Measurements from ENCODE around the gene YTHDF1. TPM values are rescaled to one million over a fixed set of nuclear protein-coding genes. Genes with fewer than 3 reads are reported as not detected.
A peak's percentile ranks its signal among the peaks of the same experiment; 100 is the strongest.

YTHDF1 gene
- total RNA-seq, 1 donor from 2014 or later = 32.6 TPM

DNA sequence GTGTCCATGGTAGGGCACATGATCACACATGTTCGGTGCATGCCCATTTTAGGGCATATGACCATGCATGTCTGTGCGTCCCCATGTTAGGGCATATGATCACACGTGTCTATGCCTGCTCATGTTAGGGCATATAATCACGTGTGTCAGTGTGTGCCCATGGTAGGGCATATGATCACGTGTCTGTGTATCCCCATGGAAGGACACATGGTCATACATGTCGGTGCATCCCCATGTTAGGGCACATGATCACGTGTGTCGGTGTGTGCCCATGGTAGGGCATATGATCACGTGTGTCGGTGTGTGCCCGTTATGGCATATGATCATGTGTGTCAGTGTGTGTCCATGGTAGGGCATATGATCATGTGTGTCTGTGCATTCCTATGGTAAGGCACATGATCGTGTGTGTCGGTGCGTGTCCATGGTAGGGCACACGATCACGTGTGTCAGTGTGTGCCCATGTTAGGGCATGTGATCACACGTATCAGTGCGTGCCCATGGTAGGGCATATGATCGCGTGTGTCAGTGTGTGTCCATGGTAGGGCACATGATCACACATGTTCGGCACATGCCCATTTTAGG, 30.6 kb downstream of the YTHDF1 start:
- intact Hi-C loops (cut with micrococcal nuclease) = no loop called here
- H3K36me3 Mint-ChIP-seq (ENCODE audit: low read depth) = no peaks in the 10 kb centered on the region
- peaks cover 19% of the 10 kb centered on the region for H3K27me3 Mint-ChIP-seq
- TF ChIP-seq, protein P1, sequence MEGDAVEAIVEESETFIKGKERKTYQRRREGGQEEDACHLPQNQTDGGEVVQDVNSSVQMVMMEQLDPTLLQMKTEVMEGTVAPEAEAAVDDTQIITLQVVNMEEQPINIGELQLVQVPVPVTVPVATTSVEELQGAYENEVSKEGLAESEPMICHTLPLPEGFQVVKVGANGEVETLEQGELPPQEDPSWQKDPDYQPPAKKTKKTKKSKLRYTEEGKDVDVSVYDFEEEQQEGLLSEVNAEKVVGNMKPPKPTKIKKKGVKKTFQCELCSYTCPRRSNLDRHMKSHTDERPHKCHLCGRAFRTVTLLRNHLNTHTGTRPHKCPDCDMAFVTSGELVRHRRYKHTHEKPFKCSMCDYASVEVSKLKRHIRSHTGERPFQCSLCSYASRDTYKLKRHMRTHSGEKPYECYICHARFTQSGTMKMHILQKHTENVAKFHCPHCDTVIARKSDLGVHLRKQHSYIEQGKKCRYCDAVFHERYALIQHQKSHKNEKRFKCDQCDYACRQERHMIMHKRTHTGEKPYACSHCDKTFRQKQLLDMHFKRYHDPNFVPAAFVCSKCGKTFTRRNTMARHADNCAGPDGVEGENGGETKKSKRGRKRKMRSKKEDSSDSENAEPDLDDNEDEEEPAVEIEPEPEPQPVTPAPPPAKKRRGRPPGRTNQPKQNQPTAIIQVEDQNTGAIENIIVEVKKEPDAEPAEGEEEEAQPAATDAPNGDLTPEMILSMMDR (IDR thresholded peaks at IDR 0.05) = no peak
- no peak overlapping the region for H3K27ac Mint-ChIP-seq
- no peaks in the 10 kb centered on the region for H3K9me3 Mint-ChIP-seq
- ATAC-seq (ENCODE audit: low read depth) (no peak), DNase-seq (no peak)
- peaks cover 2% of the 10 kb centered on the region for H3K4me1 Mint-ChIP-seq
- CTCF ChIA-PET = no interaction called here
- H3K4me3 Mint-ChIP-seq = no peak overlapping the region
- POLR2A ChIA-PET = no interaction called here

DNA sequence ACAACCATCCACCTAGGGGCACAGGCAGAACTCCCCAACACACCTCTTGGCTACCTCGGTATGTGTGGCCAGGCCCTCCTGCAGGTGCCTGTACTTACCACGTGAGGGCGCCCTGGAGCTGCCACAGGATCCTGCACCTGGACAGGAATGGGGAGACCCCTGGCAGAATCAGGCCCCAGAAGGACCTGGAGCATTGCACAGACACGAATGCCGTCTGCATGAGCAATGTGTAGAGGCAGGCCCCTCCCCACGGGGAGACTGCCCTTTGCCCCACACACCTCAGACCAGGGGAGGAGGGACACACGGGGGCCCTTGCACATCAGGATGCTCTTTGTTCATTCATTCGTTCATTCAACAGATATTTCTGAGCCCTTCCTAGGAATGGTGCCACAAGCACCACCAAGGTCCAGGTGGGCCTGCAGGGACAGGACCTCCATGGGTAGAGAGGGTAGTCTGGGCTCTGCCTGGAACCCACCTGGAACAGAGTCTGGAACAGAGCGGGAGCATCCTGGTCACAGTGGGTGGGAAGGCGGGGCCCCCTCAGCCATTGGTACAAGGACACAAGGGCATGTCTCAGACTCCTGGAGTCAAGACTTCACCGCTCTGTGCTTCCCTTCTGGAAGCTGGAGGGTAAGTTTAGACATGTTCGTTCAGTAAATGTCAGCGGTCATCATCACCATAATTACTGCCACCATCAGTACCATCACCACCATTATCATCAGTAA, 32.3 kb downstream of the YTHDF1 start:
- TF ChIP-seq, protein P1 (IDR thresholded peaks at IDR 0.05) = no peak
- ChIA-PET CTCF (interaction anchor here (1.6 kb wide), 1 partner anchor 40 kb away, joined by 6 read pairs; no protein-coding TSS in a partner anchor), POLR2A (no interaction called here)
- peaks cover 7% of the 10 kb centered on the region for H3K4me1 Mint-ChIP-seq
- DNase-seq (no peak), ATAC-seq (ENCODE audit: low read depth) (peak; percentile 43)
- H3K4me3 Mint-ChIP-seq = no peak overlapping the region
- intact Hi-C loops (cut with micrococcal nuclease) = loop anchor here (5.0 kb wide), 1 partner anchor 69 kb away; the partner anchor contains the start of gene NKAIN4
- H3K9me3 Mint-ChIP-seq = no peaks in the 10 kb centered on the region
- no peak overlapping the region for H3K27ac Mint-ChIP-seq
- peaks cover 21% of the 10 kb centered on the region for H3K27me3 Mint-ChIP-seq
- H3K36me3 Mint-ChIP-seq (ENCODE audit: low read depth) = no peaks in the 10 kb centered on the region

DNA sequence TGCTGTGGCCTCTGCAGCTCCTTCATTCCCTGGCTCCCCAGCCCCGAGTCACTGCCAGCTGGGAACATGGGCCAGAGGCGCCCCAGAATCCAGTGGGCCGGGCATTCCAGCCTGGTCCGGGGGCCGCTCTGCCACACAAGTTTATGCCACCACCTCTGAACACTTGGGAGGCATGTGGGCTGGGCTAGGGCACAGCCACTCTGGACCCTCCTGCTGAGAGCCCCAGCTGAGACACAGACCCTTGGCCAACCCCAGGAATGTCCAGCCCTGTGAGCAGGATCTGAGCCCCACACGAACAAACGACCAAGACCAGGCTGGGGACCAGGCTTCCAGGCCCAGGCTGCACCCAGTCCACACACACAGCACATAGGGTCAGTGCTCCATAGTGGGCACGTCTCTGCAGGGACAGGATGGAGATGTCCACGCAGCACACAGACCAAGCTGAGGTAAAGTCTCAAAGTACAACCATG, 33.0 kb downstream of the YTHDF1 start:
- Mint-ChIP-seq H3K27me3 (peaks cover 21% of the 10 kb centered on the region), H3K27ac (no peak overlapping the region), H3K4me1 (peaks cover 7% of the 10 kb centered on the region), H3K4me3 (no peak overlapping the region), H3K36me3 (ENCODE audit: low read depth) (no peaks in the 10 kb centered on the region), H3K9me3 (no peaks in the 10 kb centered on the region)
- intact Hi-C loops (cut with micrococcal nuclease) = loop anchor here (5.0 kb wide), 1 partner anchor 69 kb away; the partner anchor contains the start of gene NKAIN4
- ATAC-seq (ENCODE audit: low read depth) = no peak
- TF ChIP-seq, protein P1 (IDR thresholded peaks at IDR 0.05) = no peak
- DNase-seq = no peak
- CTCF ChIA-PET = interaction anchor here (1.6 kb wide), 1 partner anchor 40 kb away, joined by 6 read pairs; no protein-coding TSS in a partner anchor
- POLR2A ChIA-PET = no interaction called here

DNA sequence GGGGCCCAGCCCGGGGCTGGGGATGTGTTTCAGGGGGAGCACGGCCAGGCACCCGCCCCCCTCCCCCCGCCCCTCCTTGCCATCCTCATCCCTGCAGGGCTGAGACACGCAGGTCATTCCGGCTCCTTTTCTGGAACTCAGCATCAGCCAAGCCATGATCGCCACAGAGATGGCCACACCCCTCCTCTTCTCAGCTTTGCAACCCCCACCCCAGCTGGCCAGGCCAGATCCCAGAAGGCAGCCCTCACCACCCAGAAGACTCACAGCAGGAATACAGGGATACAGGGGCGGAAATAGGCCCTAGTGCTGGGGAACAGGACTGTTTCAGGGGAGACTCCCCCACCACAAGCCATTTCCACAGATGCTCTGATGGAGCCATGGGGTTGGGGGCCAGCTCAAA, 33.5 kb downstream of the YTHDF1 start:
- ATAC-seq (ENCODE audit: low read depth) (no peak), DNase-seq (no peak)
- TF ChIP-seq, protein P1 (IDR thresholded peaks at IDR 0.05) = no peak
- H3K4me3 Mint-ChIP-seq = no peak overlapping the region
- H3K36me3 Mint-ChIP-seq (ENCODE audit: low read depth) = no peaks in the 10 kb centered on the region
- ChIA-PET POLR2A (no interaction called here), CTCF (interaction anchor here (1.6 kb wide), 1 partner anchor 41 kb away, joined by 6 read pairs; no protein-coding TSS in a partner anchor)
- H3K27me3 Mint-ChIP-seq = peaks cover 23% of the 10 kb centered on the region
- no peaks in the 10 kb centered on the region for H3K9me3 Mint-ChIP-seq
- H3K4me1 Mint-ChIP-seq = peaks cover 9% of the 10 kb centered on the region
- intact Hi-C loops (cut with micrococcal nuclease) = loop anchor here (5.0 kb wide), 1 partner anchor 70 kb away; the partner anchor contains the start of gene NKAIN4
- H3K27ac Mint-ChIP-seq = no peak overlapping the region

DNA sequence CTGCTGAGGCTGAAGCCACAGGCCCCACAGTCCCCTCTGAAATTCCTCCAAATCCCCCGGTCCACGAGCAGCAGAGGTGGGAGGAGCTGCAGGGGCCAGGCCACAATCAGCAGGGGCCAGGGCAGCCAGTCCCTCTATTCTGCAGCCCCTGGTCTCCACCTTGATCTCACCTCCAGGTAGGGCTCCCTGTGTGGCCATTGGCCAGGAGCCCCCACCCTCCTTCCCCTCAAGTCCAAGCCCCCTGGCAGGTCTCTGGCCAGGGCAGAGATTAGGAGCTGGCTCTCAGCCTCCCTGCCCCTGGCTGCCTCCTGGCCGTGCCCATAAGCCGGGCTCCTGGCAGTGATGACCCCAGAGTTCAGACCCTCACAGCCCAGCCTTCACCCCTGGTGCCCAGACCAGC, 34.7 kb downstream of the YTHDF1 start:
- Mint-ChIP-seq H3K27ac (no peak overlapping the region), H3K36me3 (ENCODE audit: low read depth) (no peaks in the 10 kb centered on the region), H3K4me1 (peaks cover 15% of the 10 kb centered on the region), H3K9me3 (no peaks in the 10 kb centered on the region), H3K4me3 (no peak overlapping the region), H3K27me3 (peaks cover 25% of the 10 kb centered on the region)
- CTCF ChIA-PET = interaction anchor here (1.3 to 2.1 kb wide), 2 partner anchors 173 to 209 kb away, joined by 4 to 5 read pairs; no protein-coding TSS in a partner anchor
- DNase-seq = no peak
- intact Hi-C loops (cut with micrococcal nuclease) = loop anchor here (5.0 kb wide), 1 partner anchor 71 kb away; the partner anchor contains the start of gene NKAIN4
- no peak for ATAC-seq (ENCODE audit: low read depth)
- POLR2A ChIA-PET = no interaction called here
- TF ChIP-seq, protein P1 (IDR thresholded peaks at IDR 0.05) = no peak

All from activated B cell treated with CpG ODN at 0.5 μM for 24 hours (primary cell).